LNCaP clone FGC (cell line): ENCODE measurements around the gene RDH12.
A peak's percentile ranks its signal among the peaks of the same experiment; 100 is the strongest.

Experiments
- DNase-seq: peaks from one replicate; pipeline ENCODE4 v3.0.0-alpha.2; 2011; ENCODE audit warnings: low read depth
- H3K4me3 ChIP-seq: 2 replicates; pipeline ENCODE4 v1.5.1; 2011; ENCODE audit warnings: mild to moderate bottlenecking, low read depth, low read length, control low read depth
- TF ChIP-seq, protein P1 (sequence below): IDR thresholded peaks from 2 replicates; pipeline ENCODE4 v1.5.1; 2012; ENCODE audit warnings: mild to moderate bottlenecking; ENCODE audit not compliant: control insufficient read depth, insufficient read depth; ENCODE audit errors: extremely low read depth

The RDH12 gene

DNA sequence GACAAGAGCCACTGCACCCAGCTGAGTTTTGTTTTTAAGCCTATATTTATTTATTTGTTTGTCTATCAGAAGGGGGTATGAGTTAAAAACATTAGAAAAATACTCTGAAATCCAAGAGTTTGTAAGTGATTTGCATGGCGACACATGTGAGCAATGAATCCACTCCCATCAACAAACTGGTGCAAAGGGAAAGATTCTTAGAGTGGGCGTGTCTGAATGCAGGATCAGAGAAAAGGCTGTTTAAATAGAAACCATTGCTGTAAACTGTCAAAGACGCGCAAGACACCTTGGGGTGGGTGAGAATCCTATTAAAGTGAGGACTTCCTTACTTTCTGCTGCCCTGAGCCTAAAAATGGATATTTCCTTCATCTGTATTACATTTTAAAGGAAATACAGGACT lies 62.8 kb downstream of the RDH12 start:
- no peak overlapping the region for H3K4me3 ChIP-seq
- TF ChIP-seq, protein P1, sequence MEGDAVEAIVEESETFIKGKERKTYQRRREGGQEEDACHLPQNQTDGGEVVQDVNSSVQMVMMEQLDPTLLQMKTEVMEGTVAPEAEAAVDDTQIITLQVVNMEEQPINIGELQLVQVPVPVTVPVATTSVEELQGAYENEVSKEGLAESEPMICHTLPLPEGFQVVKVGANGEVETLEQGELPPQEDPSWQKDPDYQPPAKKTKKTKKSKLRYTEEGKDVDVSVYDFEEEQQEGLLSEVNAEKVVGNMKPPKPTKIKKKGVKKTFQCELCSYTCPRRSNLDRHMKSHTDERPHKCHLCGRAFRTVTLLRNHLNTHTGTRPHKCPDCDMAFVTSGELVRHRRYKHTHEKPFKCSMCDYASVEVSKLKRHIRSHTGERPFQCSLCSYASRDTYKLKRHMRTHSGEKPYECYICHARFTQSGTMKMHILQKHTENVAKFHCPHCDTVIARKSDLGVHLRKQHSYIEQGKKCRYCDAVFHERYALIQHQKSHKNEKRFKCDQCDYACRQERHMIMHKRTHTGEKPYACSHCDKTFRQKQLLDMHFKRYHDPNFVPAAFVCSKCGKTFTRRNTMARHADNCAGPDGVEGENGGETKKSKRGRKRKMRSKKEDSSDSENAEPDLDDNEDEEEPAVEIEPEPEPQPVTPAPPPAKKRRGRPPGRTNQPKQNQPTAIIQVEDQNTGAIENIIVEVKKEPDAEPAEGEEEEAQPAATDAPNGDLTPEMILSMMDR: no peak
- DNase-seq: no peak

DNA sequence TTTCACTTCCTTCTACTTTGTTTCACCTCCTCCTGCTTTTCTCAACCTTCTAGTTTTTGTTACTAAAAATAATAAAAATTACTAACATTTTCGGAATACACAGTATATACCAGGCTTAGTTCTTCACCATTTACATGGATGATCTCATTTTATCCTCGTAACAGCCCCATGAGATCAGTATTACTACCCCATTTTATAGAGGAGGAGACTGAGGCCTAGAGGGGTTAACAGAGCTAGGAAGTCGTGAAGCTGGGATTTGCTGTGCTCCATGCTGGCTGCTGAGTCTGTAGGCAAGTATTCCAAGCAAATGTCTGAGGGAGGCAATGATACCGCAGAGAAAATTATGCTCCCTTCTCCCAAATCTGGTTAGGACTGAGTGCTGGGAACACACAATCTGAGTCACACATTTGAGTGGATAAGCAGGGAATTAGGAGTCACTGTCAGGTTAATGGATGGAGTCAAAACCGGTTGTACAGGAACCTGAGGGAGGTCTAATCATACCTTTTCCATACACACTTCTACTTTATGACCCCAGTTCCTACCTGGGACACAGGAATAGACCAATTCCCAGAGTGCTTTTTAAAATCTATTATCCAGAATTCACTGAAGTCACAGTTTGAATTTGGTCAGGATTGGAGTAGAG lies 63.6 kb downstream of the RDH12 start:
- TF ChIP-seq, protein P1: no peak
- peak; percentile 25 for DNase-seq
- no peak overlapping the region for H3K4me3 ChIP-seq

DNA sequence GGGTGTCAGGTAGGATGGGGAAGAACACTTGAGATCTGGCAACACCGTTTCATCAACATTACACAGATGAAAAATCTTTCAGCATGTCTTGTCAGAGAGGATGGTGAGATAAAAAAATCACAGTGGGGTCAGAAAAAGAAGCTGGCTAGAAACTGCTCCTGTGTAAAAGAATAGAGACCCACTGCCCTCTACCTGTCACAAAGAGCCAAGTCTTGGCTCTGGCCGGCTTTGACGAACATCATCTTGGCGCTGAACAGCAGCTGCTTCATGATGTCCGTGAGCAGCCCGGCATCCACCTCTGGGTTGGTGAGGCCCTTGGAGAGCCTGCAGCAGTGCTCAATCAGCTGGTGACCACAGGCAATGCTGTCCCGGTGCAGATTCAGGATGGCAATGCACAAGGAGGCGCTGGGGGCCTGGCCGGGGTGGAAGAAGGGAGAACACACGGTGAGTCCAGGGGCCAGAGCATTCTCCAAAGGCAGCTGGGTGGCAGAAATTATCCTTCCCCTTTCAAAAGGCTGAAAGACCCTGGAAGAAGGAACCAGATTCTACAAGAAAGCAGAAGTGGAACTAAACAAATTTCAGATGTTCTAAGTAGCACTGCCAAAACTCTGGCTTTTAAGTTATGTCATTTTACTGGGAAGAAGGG lies 64.5 kb downstream of the RDH12 start:
- TF ChIP-seq, protein P1: no peak
- H3K4me3 ChIP-seq: no peak overlapping the region
- DNase-seq: no peak

DNA sequence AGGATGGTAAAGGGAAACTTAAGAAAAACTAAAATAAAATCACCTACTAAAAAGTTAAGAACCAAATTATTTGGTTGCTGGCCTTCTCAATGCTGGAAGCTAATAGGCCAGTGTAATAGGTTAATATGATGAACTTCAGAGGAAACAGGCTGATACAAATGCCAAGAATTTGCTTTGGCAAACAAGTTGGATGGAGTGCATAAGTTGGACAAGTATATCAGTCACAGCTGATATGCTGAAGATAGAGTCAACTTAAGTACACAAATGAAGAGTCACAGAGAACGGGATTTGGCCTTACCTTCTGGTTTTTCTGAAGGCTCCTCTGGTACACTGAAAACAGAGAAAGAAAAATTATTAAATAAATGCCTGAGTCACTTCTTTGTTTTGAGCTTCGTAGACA lies 66.5 kb downstream of the RDH12 start:
- DNase-seq: peak; percentile 61
- TF ChIP-seq, protein P1: no peak
- no peak overlapping the region for H3K4me3 ChIP-seq

DNA sequence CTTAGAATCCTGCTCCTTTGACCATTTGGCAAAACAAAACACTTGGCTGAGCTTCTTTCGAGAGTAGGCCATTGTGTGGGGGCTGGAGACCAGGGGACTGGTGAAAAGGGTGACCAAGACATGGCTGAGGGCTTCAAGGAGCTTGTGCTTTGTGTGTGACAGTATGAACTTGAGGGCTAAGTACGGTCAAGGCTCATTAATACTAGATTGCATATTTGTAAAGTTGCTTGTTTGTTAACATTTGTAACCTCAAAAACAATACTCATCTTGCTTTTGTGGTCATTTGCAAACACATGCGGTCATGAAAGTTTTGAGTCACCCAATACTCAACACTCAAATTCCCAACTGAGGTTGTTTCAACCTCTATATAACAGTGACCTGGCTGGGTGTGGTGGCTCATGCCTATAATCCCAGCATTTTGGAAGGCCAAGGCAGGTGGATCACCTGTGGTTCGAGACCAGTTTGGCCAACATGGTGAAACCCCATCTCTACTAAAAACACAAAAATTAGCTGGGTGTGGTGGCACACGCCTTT lies 72.2 kb downstream of the RDH12 start:
- TF ChIP-seq, protein P1: no peak
- DNase-seq: no peak
- H3K4me3 ChIP-seq: no peak overlapping the region

DNA sequence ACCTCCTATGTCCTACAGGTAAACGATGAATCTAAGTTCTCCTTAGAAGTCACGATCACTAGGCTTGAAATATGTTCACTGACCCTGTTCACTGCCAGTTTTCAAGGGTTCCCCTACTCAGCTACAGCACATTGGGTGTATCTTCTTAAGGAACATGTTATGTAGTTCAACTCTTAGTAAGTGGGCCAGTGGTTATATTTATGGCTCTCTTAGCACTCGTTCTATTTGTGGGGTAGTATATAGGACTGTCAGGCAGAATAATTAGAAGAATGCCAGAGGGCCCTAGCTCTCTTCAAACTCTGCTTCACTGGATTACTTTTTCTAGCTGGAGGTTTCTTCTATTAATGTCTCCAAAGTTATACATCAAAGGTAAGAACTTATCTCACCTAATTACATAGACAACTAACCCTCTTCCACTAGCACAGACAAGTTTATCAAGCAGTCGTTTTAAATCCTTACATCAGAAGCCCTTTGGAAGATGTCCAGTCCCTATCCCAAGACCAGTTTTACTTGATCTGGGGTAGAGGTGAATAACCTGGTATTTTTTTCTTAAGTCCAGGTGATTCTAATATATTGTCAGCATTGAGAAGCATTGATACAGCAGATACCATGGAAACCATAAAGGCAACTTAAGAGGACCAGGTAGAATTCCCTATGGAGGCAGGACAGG lies 75.1 kb downstream of the RDH12 start:
- TF ChIP-seq, protein P1: no peak
- no peak overlapping the region for H3K4me3 ChIP-seq
- peak; percentile 80 for DNase-seq
